Measurements from ENCODE around the gene HEG1. TPM values are rescaled to one million over a fixed set of nuclear protein-coding genes. Genes with fewer than 3 reads are reported as not detected.

The HEG1 gene
- total RNA-seq, 1 experiment from 2014 or later, result 69.8 TPM

- TF ChIP-seq CTCF (IDR thresholded peaks at IDR 0.05; ENCODE audit: insufficient read depth in 1 of 2, low read depth in 1 of 2, low read length in 1 of 2, severe bottlenecking in 1 of 2, unreplicated experiment in 1 of 2), result no peak
- ChIA-PET CTCF (no interaction called here), POLR2A (no interaction called here)
- H3K4me3 Mint-ChIP-seq (ENCODE audit: unreplicated experiment), result no peak overlapping the region
- H3K27me3 ChIP-seq (replicated peaks; ENCODE audit: control insufficient read depth, insufficient read depth, low read length), result no peaks in the 10 kb centered on the region
- no TSS peak for BruUV-seq (replicated peaks)
- no peaks in the 10 kb centered on the region for H3K27me3 Mint-ChIP-seq (ENCODE audit: insufficient read depth, unreplicated experiment)
- H3K36me3 ChIP-seq (ENCODE audit: control insufficient read depth, insufficient read depth, low read length), result no peaks in the 10 kb centered on the region
- peaks cover 8% of the 10 kb centered on the region for H3K4me1 Mint-ChIP-seq (ENCODE audit: low read depth, unreplicated experiment)
- no peaks in the 10 kb centered on the region for H3K9me3 ChIP-seq
- no peak for DNase-seq
- H3K36me3 Mint-ChIP-seq (ENCODE audit: insufficient read depth, unreplicated experiment), result no peaks in the 10 kb centered on the region
- H3K9me3 Mint-ChIP-seq (ENCODE audit: unreplicated experiment), result peaks cover 9% of the 10 kb centered on the region
- intact Hi-C loops (cut with micrococcal nuclease; ENCODE audit: unreplicated experiment), result no loop called here
- H3K4me1 ChIP-seq, result no peaks in the 10 kb centered on the region
- no peak overlapping the region for H3K4me3 ChIP-seq (ENCODE audit: low read depth, low read length)
- H3K27ac Mint-ChIP-seq (ENCODE audit: unreplicated experiment), result no peak overlapping the region
These were observed 113.2 kb downstream of the HEG1 start for GRCh38 chr3:124942613-124943012.

DNA sequence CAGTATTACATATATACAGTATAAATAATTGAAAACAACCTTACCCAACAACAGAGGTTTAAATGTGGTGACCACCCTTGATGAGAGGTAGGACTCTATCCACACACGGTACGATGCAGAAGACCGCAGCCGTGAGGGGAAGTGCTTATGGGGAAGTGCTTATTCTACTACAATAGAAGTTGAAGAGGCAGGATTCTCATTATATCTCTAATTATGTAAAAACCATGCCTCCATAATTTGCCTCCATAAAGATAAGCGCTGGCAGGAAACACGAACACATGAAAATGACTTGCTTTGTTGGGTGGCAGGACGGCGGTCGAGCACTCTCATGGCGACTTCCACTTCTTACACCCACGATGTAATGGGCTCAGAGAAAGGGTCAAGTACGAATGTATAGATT is 114.0 kb downstream of the HEG1 start:
- H3K36me3 ChIP-seq (ENCODE audit: control insufficient read depth, insufficient read depth, low read length), result no peaks in the 10 kb centered on the region
- Mint-ChIP-seq H3K27ac (ENCODE audit: unreplicated experiment) (no peak overlapping the region), H3K4me1 (ENCODE audit: low read depth, unreplicated experiment) (peaks cover 8% of the 10 kb centered on the region), H3K9me3 (ENCODE audit: unreplicated experiment) (peaks cover 7% of the 10 kb centered on the region), H3K4me3 (ENCODE audit: unreplicated experiment) (no peak overlapping the region), H3K27me3 (ENCODE audit: insufficient read depth, unreplicated experiment) (no peaks in the 10 kb centered on the region), H3K36me3 (ENCODE audit: insufficient read depth, unreplicated experiment) (no peaks in the 10 kb centered on the region)
- POLR2A ChIA-PET, result no interaction called here
- no peak for TF ChIP-seq CTCF (IDR thresholded peaks at IDR 0.05; ENCODE audit: insufficient read depth in 1 of 2, low read depth in 1 of 2, low read length in 1 of 2, severe bottlenecking in 1 of 2, unreplicated experiment in 1 of 2)
- no peaks in the 10 kb centered on the region for H3K27me3 ChIP-seq (replicated peaks; ENCODE audit: control insufficient read depth, insufficient read depth, low read length)
- CTCF ChIA-PET, result no interaction called here
- no peak for DNase-seq
- no peak overlapping the region for H3K4me3 ChIP-seq (ENCODE audit: low read depth, low read length)
- no TSS peak for BruUV-seq (replicated peaks)
- intact Hi-C loops (cut with micrococcal nuclease; ENCODE audit: unreplicated experiment), result no loop called here
- H3K9me3 ChIP-seq, result no peaks in the 10 kb centered on the region
- H3K4me1 ChIP-seq, result no peaks in the 10 kb centered on the region

DNA sequence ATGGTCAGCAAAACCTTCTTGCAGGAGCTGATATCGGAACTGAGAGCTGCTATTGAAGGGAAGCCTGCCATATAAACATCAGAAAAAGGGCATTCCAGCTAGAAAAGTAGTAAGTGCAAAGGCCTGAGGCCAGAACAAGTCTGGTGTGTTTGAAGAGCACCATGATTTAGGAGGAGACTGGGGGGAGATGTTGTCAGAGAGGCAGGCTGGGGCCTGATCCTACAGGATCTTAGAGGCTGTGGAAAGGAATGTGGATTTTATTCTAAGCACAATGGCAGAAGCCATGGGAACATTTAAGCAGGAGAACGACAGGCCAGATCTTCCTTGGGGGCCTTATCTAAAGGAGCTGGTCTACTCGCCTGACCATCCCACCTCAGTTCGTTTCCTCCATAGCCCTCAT is 116.1 kb downstream of the HEG1 start:
- Mint-ChIP-seq H3K27ac (ENCODE audit: unreplicated experiment) (no peak overlapping the region), H3K36me3 (ENCODE audit: insufficient read depth, unreplicated experiment) (no peaks in the 10 kb centered on the region), H3K9me3 (ENCODE audit: unreplicated experiment) (no peaks in the 10 kb centered on the region), H3K4me3 (ENCODE audit: unreplicated experiment) (no peak overlapping the region), H3K4me1 (ENCODE audit: low read depth, unreplicated experiment) (peaks cover 9% of the 10 kb centered on the region), H3K27me3 (ENCODE audit: insufficient read depth, unreplicated experiment) (no peaks in the 10 kb centered on the region)
- no peak overlapping the region for H3K4me3 ChIP-seq (ENCODE audit: low read depth, low read length)
- no peak for TF ChIP-seq CTCF (IDR thresholded peaks at IDR 0.05; ENCODE audit: insufficient read depth in 1 of 2, low read depth in 1 of 2, low read length in 1 of 2, severe bottlenecking in 1 of 2, unreplicated experiment in 1 of 2)
- BruUV-seq (replicated peaks), result no TSS peak
- no peaks in the 10 kb centered on the region for H3K36me3 ChIP-seq (ENCODE audit: control insufficient read depth, insufficient read depth, low read length)
- ChIA-PET POLR2A (no interaction called here), CTCF (no interaction called here)
- DNase-seq, result no peak
- H3K4me1 ChIP-seq, result peaks cover 5% of the 10 kb centered on the region
- no peaks in the 10 kb centered on the region for H3K27me3 ChIP-seq (replicated peaks; ENCODE audit: control insufficient read depth, insufficient read depth, low read length)
- intact Hi-C loops (cut with micrococcal nuclease; ENCODE audit: unreplicated experiment), result no loop called here
- no peaks in the 10 kb centered on the region for H3K9me3 ChIP-seq

Measured in Caco-2 (cell line).